PC-9 (cell line): ENCODE results near the gene REV3L. TPM values are rescaled to one million over a fixed set of nuclear protein-coding genes. Genes with fewer than 3 reads are reported as not detected.

ENCODE experiments used
- BruUV-seq: library from RNA; stranded (reverse); fragments of 400-500 nt; replicated peaks from 2 replicates; lab custom pipeline; 2021; lab: Mats Ljungman, UMichigan
- CTCF ChIA-PET: fragments of 300-600 bp; sonication (Branson Sonifier 250); formaldehyde crosslinking; loops from one replicate; lab custom pipeline; 2022; ENCODE audit warnings: antibody characterized with exemption; lab: Charles Lee
- POLR2A ChIA-PET: fragments of 300-600 bp; sonication (Branson Sonifier 250); formaldehyde crosslinking; loops from one replicate; lab custom pipeline; 2022; ENCODE audit warnings: antibody characterized with exemption; ENCODE audit not compliant: unreplicated experiment; lab: Charles Lee
- DNase-seq, 2 experiments: peaks; one replicate each; pipeline versions ENCODE4 v3.0.0 to v3.0.0-alpha.2; 2015 to 2022; ENCODE audit warnings: mixed read lengths in 1 of 2
- H2AFZ ChIP-seq: fragments of 200-600 bp; sonication (generic); 2 replicates; pipeline ENCODE4 v1.8.1; 2017; ENCODE audit warnings: antibody characterized with exemption
- H3F3A ChIP-seq: fragments of 200-600 bp; sonication (generic); 2 replicates; pipeline ENCODE4 v1.8.1; 2017; ENCODE audit warnings: antibody characterized with exemption, mild to moderate bottlenecking, low read depth; ENCODE audit not compliant: insufficient read depth
- H3K27ac ChIP-seq: fragments of 200-600 bp; sonication (generic); 2 replicates; pipeline ENCODE4 v1.6.1; 2016; ENCODE audit warnings: mixed run types
- H3K27me3 ChIP-seq: fragments of 200-600 bp; sonication (generic); 2 replicates; pipeline ENCODE4 v1.6.1; 2016; ENCODE audit warnings: low read depth, mixed run types; ENCODE audit not compliant: insufficient read depth
- H3K36me3 ChIP-seq: fragments of 200-600 bp; sonication (generic); 2 replicates; pipeline ENCODE4 v1.6.1; 2016; ENCODE audit warnings: low read depth, mixed run types
- H3K4me1 ChIP-seq: fragments of 200-600 bp; sonication (generic); replicated peaks from 2 replicates; pipeline ENCODE4 v1.6.1; 2016; ENCODE audit warnings: mixed run types; ENCODE audit not compliant: insufficient read depth
- H3K4me2 ChIP-seq: fragments of 200-600 bp; sonication (generic); 2 replicates; pipeline ENCODE4 v1.6.1; 2017; ENCODE audit warnings: mixed run types
- H3K4me3 ChIP-seq: fragments of 200-600 bp; sonication (generic); 2 replicates; pipeline ENCODE4 v1.6.1; 2016; ENCODE audit warnings: mixed run types
- H3K79me2 ChIP-seq: fragments of 200-600 bp; sonication (generic); 2 replicates; pipeline ENCODE4 v1.6.1; 2017; ENCODE audit warnings: low read depth, mixed run types
- H3K9me2 ChIP-seq: fragments of 200-600 bp; sonication (generic); 2 replicates; pipeline ENCODE4 v1.8.1; 2017; ENCODE audit warnings: mild to moderate bottlenecking; ENCODE audit not compliant: insufficient read depth
- H3K9me3 ChIP-seq: fragments of 200-600 bp; sonication (generic); 2 replicates; pipeline ENCODE4 v1.8.1; 2016; ENCODE audit warnings: low read depth; ENCODE audit not compliant: insufficient read depth
- H4K20me1 ChIP-seq: fragments of 200-600 bp; sonication (generic); 2 replicates; pipeline ENCODE4 v1.8.1; 2017; ENCODE audit not compliant: insufficient read depth
- CTCF ChIP-seq: fragments of 200-600 bp; sonication (generic); conservative IDR thresholded peaks from 2 replicates; pipeline ENCODE4 v1.6.1; 2017; ENCODE audit warnings: mixed run types, antibody characterized with exemption, mild to moderate bottlenecking, moderate library complexity
- EZH2 ChIP-seq: fragments of 200-600 bp; sonication (generic); IDR thresholded peaks from 2 replicates; pipeline ENCODE4 v1.8.0; 2017; ENCODE audit warnings: antibody characterized with exemption, low read depth
- intact Hi-C: fragments of 100-400 bp; cut with micrococcal nuclease; formaldehyde crosslinking; loops from one replicate; pipeline ENCODE4 v1.10.0; 2022; ENCODE audit not compliant: unreplicated experiment
- total RNA-seq: library from RNA; stranded (reverse); gene quantifications from 2 replicates; pipeline ENCODE4 v1.2.3, GENCODE V29; 2021

Gene REV3L
- total RNA-seq, 1 experiment from 2014 or later, result 22.9 TPM

- H3K4me2 ChIP-seq, result no peak overlapping the region
- ChIA-PET POLR2A (no interaction called here), CTCF (no interaction called here)
- intact Hi-C loops, result no loop called here
- DNase-seq, result no peak
- H3K27me3 ChIP-seq, result no peaks in the 10 kb centered on the region
- H3K36me3 ChIP-seq, result no peaks in the 10 kb centered on the region
- no peaks in the 10 kb centered on the region for H3K9me3 ChIP-seq
- H3F3A ChIP-seq, result peaks cover 8% of the 10 kb centered on the region; the same call in 1 of the 2 replicates
- no peaks in the 10 kb centered on the region for H4K20me1 ChIP-seq
- peaks cover 28% of the 10 kb centered on the region for H3K79me2 ChIP-seq
- H2AFZ ChIP-seq, result no peak overlapping the region
- TF ChIP-seq CTCF (no peak), EZH2 (no peak)
- no peaks in the 10 kb centered on the region for H3K9me2 ChIP-seq
- no peak overlapping the region for H3K27ac ChIP-seq
- no TSS peak for BruUV-seq
- peaks cover 6% of the 10 kb centered on the region; the same call in 1 of the 2 replicates for H3K4me1 ChIP-seq
- no peak overlapping the region for H3K4me3 ChIP-seq
These were observed 14.5 kb downstream of the REV3L start for GRCh38 chr6:111468329-111469012.

- no peak overlapping the region for H3K27ac ChIP-seq
- ChIA-PET POLR2A (interaction anchor here (0.7 kb wide), 1 partner anchor 101 kb away, joined by 14 read pairs; no protein-coding TSS in a partner anchor), CTCF (no interaction called here)
- no peak overlapping the region for H2AFZ ChIP-seq
- peaks cover 16% of the 10 kb centered on the region; the same call in 1 of the 2 replicates for H3K79me2 ChIP-seq
- intact Hi-C loops, result no loop called here
- H3K4me3 ChIP-seq, result no peak overlapping the region
- H3F3A ChIP-seq, result peaks cover 10% of the 10 kb centered on the region; the same call in 1 of the 2 replicates
- H3K4me2 ChIP-seq, result no peak overlapping the region
- H3K36me3 ChIP-seq, result peaks cover 7% of the 10 kb centered on the region; the same call in 1 of the 2 replicates
- H3K9me2 ChIP-seq, result no peaks in the 10 kb centered on the region
- BruUV-seq, result no TSS peak
- peaks cover 8% of the 10 kb centered on the region; the same call in 1 of the 2 replicates for H3K4me1 ChIP-seq
- no peaks in the 10 kb centered on the region for H4K20me1 ChIP-seq
- no peak for DNase-seq
- TF ChIP-seq CTCF, result no peak
- no peak for TF ChIP-seq EZH2
- peaks cover 4% of the 10 kb centered on the region; the same call in 1 of the 2 replicates for H3K9me3 ChIP-seq
- no peaks in the 10 kb centered on the region for H3K27me3 ChIP-seq
These were observed 18.8 kb downstream of the REV3L start for GRCh38 chr6:111464184-111464583.

- Histone ChIP-seq H3K79me2 (peaks cover 29% of the 10 kb centered on the region), H3K9me2 (no peaks in the 10 kb centered on the region), H4K20me1 (no peaks in the 10 kb centered on the region), H3K4me1 (peaks cover 3% of the 10 kb centered on the region; the same call in 1 of the 2 replicates), H3K9me3 (peaks cover 17% of the 10 kb centered on the region; the same call in 1 of the 2 replicates), H3K27ac (no peak overlapping the region), H3K36me3 (peaks cover 8% of the 10 kb centered on the region; the same call in 1 of the 2 replicates), H3K4me2 (no peak overlapping the region), H3K27me3 (no peaks in the 10 kb centered on the region), H3K4me3 (no peak overlapping the region), H2AFZ (no peak overlapping the region), H3F3A (peaks cover 10% of the 10 kb centered on the region; the same call in 1 of the 2 replicates)
- ChIA-PET POLR2A (no interaction called here), CTCF (no interaction called here)
- TF ChIP-seq EZH2 (no peak), CTCF (no peak)
- DNase-seq, result no peak
- BruUV-seq, result no TSS peak
- intact Hi-C loops, result no loop called here
These were observed 20.1 kb downstream of the REV3L start for GRCh38 chr6:111462770-111463391.
